ENCODE measurements around the gene TTLL11.
"Not testable (repeated sequence)": the region's sequence is repeated elsewhere in the genome, so short reads cannot be mapped to it uniquely, and the experiment has no call there.

Gene TTLL11

GRCh38 chr9:122042056-122042455 lies 51.1 kb downstream of the TTLL11 start:
- no peak for DNase-seq

GRCh38 chr9:122040561-122041242 lies 52.4 kb downstream of the TTLL11 start:
- DNase-seq, result no peak

GRCh38 chr9:122039234-122039633 lies 53.9 kb downstream of the TTLL11 start:
- DNase-seq, result no peak

- no peak for DNase-seq
Measured at GRCh38 chr9:122036988-122037387, 56.1 kb downstream of the TTLL11 start.

- DNase-seq, result no peak
Measured at GRCh38 chr9:122036408-122036807, 56.7 kb downstream of the TTLL11 start.

GRCh38 chr9:122033775-122034373 lies 59.2 kb downstream of the TTLL11 start:
- DNase-seq, result no peak

GRCh38 chr9:122032346-122032745 lies 60.8 kb downstream of the TTLL11 start:
- no peak for DNase-seq

- DNase-seq, result no peak
Measured at GRCh38 chr9:122031776-122032175, 61.3 kb downstream of the TTLL11 start.

- no peak for DNase-seq
Measured at GRCh38 chr9:122031157-122031556, 62.0 kb downstream of the TTLL11 start.

- no peak for DNase-seq
Measured at GRCh38 chr9:122030357-122030756, 62.8 kb downstream of the TTLL11 start.

- no peak for DNase-seq
Measured at GRCh38 chr9:122029898-122030297, 63.2 kb downstream of the TTLL11 start.

- no peak for DNase-seq
Measured at GRCh38 chr9:122028089-122028488, 65.0 kb downstream of the TTLL11 start.

GRCh38 chr9:122020398-122020797 lies 72.7 kb downstream of the TTLL11 start:
- DNase-seq, result no peak

GRCh38 chr9:122016744-122017143 lies 76.4 kb downstream of the TTLL11 start:
- DNase-seq, result no peak

GRCh38 chr9:122016309-122016708 lies 76.8 kb downstream of the TTLL11 start:
- no peak for DNase-seq

GRCh38 chr9:122015170-122015821 lies 77.8 kb downstream of the TTLL11 start:
- DNase-seq, result no peak

- no peak for DNase-seq
Measured at GRCh38 chr9:122011818-122012498, 81.2 kb downstream of the TTLL11 start.

GRCh38 chr9:122008559-122008958 lies 84.5 kb downstream of the TTLL11 start:
- DNase-seq, result no peak

GRCh38 chr9:122007837-122008236 lies 85.3 kb downstream of the TTLL11 start:
- DNase-seq, result no peak

GRCh38 chr9:122005597-122005996 lies 87.5 kb downstream of the TTLL11 start:
- DNase-seq, result no peak

GRCh38 chr9:122004589-122004988 lies 88.5 kb downstream of the TTLL11 start:
- no peak for DNase-seq

GRCh38 chr9:122001491-122002201 lies 91.5 kb downstream of the TTLL11 start:
- no peak for DNase-seq

- not testable (repeated sequence) for DNase-seq
Measured at GRCh38 chr9:122000526-122000925, 92.6 kb downstream of the TTLL11 start.

Measured in activated naive CD4-positive, alpha-beta T cell (primary cell).